H1 (cell line): ENCODE results near the gene TDRD9.

Experiments used
- BACH1 ChIP-seq: IDR thresholded peaks from 2 replicates; pipeline ENCODE4 v1.6.1; 2012; ENCODE audit warnings: low read length, improper control_type of control experiment
- BRCA1 ChIP-seq: IDR thresholded peaks from 2 replicates; pipeline ENCODE4 v1.6.1; 2012; ENCODE audit warnings: low read depth, low read length, improper control_type of control experiment
- EP300 ChIP-seq, 2 experiments: IDR thresholded peaks; 1 replicate in 1 of 2; 2 replicates in 1 of 2; pipeline ENCODE4 v1.6.1; 2011 to 2012; ENCODE audit warnings: low read depth in 2 of 2, low read length in 2 of 2, mild to moderate bottlenecking in 2 of 2, borderline replicate concordance in 1 of 2, inconsistent platforms in 1 of 2, moderate library complexity in 1 of 2
- POLR2A ChIP-seq, 2 experiments: IDR thresholded peaks; 1 replicate in 1 of 2; 2 replicates in 1 of 2; pipeline ENCODE4 v1.6.1; 2011; ENCODE audit warnings: low read depth in 2 of 2, low read length in 2 of 2, mild to moderate bottlenecking in 2 of 2; ENCODE audit errors: control extremely low read depth in 1 of 2
- RXRA ChIP-seq: IDR thresholded peaks from 2 replicates; pipeline ENCODE4 v1.6.1; 2011; ENCODE audit warnings: low read depth, mild to moderate bottlenecking, low read length, moderate library complexity; ENCODE audit not compliant: insufficient read depth
- SP4 ChIP-seq: IDR thresholded peaks from 2 replicates; pipeline ENCODE4 v1.6.1; 2012; ENCODE audit warnings: low read length, inconsistent platforms
- TF ChIP-seq, protein P1 (sequence below), 3 experiments: IDR thresholded peaks; 1 replicate in 2 of 3; 2 replicates in 1 of 3; pipeline versions ENCODE4 v1.5.1 to v1.6.1; 2011; ENCODE audit warnings: low read length in 3 of 3, mild to moderate bottlenecking in 3 of 3, inconsistent platforms in 2 of 3, low read depth in 1 of 3, moderate library complexity in 1 of 3; ENCODE audit not compliant: insufficient read depth in 1 of 3; ENCODE audit errors: control extremely low read depth in 1 of 3
- TF ChIP-seq, protein P2 (sequence below): IDR thresholded peaks from 2 replicates; pipeline ENCODE4 v1.6.1; 2012; ENCODE audit warnings: inconsistent platforms
- TF ChIP-seq, protein P3 (sequence below): IDR thresholded peaks from 2 replicates; pipeline ENCODE4 v1.6.1; 2012; ENCODE audit warnings: low read length, inconsistent platforms

DNA sequence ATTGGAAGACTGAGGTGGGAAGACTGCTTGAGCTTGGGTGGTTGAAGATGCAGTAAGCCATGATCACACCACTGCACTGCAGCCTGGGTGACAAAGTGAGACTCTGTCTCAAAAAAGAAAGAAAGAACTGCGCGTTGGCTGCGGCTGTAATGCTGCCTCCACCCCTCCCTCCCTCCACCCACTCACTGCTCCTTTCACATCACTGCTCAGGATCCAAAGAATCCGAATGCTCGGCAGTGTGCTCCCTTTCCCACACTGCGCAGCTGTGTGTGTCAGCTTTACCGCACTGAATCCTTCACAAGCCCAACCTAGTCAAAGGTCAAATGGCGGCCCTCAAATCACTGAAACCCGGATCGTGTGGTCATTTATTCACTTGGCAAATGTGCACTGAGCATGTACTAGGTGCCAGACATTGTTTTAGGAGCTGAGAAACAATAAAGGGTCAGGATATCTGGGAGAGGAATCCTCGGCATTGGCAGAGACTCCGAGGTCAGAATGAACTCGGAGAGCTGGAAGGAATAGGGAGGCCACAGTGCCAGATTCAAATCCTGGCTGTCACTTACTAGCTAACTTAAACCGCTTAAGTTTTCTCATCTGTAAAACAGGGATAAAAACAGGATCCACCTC is 11.5 kb upstream of the TDRD9 start:
- TF ChIP-seq BACH1 (no peak), EP300 (IDR thresholded peaks at IDR 0.05; ENCODE audit: borderline replicate concordance in 1 of 2, low read depth in 2 of 2, low read length in 2 of 2) (no peak), RXRA (no peak), POLR2A (IDR thresholded peaks at IDR 0.05; ENCODE audit: control extremely low read depth in 1 of 2, low read depth in 2 of 2, low read length in 2 of 2) (no peak), SP4 (no peak), BRCA1 (no peak)
- TF ChIP-seq, protein P1, sequence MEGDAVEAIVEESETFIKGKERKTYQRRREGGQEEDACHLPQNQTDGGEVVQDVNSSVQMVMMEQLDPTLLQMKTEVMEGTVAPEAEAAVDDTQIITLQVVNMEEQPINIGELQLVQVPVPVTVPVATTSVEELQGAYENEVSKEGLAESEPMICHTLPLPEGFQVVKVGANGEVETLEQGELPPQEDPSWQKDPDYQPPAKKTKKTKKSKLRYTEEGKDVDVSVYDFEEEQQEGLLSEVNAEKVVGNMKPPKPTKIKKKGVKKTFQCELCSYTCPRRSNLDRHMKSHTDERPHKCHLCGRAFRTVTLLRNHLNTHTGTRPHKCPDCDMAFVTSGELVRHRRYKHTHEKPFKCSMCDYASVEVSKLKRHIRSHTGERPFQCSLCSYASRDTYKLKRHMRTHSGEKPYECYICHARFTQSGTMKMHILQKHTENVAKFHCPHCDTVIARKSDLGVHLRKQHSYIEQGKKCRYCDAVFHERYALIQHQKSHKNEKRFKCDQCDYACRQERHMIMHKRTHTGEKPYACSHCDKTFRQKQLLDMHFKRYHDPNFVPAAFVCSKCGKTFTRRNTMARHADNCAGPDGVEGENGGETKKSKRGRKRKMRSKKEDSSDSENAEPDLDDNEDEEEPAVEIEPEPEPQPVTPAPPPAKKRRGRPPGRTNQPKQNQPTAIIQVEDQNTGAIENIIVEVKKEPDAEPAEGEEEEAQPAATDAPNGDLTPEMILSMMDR (IDR thresholded peaks at IDR 0.05; ENCODE audit: control extremely low read depth in 1 of 3, insufficient read depth in 1 of 3, low read depth in 1 of 3, low read length in 3 of 3), result no peak
- TF ChIP-seq, protein P2, sequence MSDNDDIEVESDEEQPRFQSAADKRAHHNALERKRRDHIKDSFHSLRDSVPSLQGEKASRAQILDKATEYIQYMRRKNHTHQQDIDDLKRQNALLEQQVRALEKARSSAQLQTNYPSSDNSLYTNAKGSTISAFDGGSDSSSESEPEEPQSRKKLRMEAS, result no peak
- TF ChIP-seq, protein P3, sequence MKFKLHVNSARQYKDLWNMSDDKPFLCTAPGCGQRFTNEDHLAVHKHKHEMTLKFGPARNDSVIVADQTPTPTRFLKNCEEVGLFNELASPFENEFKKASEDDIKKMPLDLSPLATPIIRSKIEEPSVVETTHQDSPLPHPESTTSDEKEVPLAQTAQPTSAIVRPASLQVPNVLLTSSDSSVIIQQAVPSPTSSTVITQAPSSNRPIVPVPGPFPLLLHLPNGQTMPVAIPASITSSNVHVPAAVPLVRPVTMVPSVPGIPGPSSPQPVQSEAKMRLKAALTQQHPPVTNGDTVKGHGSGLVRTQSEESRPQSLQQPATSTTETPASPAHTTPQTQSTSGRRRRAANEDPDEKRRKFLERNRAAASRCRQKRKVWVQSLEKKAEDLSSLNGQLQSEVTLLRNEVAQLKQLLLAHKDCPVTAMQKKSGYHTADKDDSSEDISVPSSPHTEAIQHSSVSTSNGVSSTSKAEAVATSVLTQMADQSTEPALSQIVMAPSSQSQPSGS, result no peak
